ENCODE measurements around the gene PLPPR1.

DNA sequence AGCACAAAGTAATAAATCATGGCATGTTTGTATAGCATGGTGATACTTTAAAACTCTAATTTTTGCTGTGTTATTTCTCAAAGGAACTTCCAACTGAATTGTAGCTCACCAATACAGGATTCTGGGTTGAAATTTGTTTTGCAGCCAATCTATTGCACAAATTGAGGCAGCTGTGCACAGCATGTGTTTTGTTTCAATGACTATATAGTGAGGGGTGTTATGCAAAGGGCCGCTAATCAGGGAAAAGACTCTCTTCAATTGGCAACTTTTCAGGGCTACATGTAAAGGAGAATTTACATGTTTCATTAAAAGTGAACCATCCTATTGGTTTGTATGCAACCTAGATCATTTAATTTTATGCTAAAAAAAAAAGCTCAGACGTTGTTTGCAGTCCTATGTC, 44.6 kb downstream of the PLPPR1 start:
- TF ChIP-seq CTCF (IDR thresholded peaks at IDR 0.05) = no peak
- TF ChIP-seq, protein P1, sequence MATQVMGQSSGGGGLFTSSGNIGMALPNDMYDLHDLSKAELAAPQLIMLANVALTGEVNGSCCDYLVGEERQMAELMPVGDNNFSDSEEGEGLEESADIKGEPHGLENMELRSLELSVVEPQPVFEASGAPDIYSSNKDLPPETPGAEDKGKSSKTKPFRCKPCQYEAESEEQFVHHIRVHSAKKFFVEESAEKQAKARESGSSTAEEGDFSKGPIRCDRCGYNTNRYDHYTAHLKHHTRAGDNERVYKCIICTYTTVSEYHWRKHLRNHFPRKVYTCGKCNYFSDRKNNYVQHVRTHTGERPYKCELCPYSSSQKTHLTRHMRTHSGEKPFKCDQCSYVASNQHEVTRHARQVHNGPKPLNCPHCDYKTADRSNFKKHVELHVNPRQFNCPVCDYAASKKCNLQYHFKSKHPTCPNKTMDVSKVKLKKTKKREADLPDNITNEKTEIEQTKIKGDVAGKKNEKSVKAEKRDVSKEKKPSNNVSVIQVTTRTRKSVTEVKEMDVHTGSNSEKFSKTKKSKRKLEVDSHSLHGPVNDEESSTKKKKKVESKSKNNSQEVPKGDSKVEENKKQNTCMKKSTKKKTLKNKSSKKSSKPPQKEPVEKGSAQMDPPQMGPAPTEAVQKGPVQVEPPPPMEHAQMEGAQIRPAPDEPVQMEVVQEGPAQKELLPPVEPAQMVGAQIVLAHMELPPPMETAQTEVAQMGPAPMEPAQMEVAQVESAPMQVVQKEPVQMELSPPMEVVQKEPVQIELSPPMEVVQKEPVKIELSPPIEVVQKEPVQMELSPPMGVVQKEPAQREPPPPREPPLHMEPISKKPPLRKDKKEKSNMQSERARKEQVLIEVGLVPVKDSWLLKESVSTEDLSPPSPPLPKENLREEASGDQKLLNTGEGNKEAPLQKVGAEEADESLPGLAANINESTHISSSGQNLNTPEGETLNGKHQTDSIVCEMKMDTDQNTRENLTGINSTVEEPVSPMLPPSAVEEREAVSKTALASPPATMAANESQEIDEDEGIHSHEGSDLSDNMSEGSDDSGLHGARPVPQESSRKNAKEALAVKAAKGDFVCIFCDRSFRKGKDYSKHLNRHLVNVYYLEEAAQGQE (IDR thresholded peaks at IDR 0.05; ENCODE audit: insufficient read depth in 1 of 2, low read depth in 2 of 2, low read length in 1 of 2) = no peak

Data from Panc1 (cell line).